Measurements from ENCODE around the gene THRB.
"Not testable (repeated sequence)": the region's sequence is repeated elsewhere in the genome, so short reads cannot be mapped to it uniquely, and the experiment has no call there.

THRB gene

GRCh38 chr3:24096695-24097290 is 397.9 kb downstream of the THRB start:
- no peak for DNase-seq (ENCODE audit: low spot score)

- DNase-seq (ENCODE audit: low spot score): no peak
Observed at GRCh38 chr3:24096271-24096670, 398.4 kb downstream of the THRB start.

DNA sequence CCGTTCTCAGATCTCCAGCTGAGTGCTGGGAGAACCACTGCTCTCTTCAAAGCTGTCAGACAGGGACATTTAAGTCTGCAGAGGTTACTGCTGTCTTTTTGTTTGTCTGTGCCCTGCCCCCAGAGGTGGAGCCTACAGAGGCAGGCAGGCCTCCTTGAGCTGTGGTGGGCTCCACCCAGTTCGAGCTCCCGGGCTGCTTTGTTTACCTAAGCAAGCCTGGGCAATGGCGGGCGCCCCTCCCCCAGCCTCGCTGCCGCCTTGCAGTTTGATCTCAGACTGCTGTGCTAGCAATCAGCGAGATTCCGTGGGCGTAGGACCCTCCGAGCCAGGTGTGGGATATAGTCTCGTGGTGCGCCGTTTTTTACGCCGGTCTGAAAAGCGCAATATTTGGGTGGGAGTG is 399.8 kb downstream of the THRB start:
- DNase-seq (ENCODE audit: low spot score): not testable (repeated sequence)

GRCh38 chr3:24088782-24089181 is 405.9 kb downstream of the THRB start:
- peak; percentile 54 for DNase-seq (ENCODE audit: low spot score)

DNA sequence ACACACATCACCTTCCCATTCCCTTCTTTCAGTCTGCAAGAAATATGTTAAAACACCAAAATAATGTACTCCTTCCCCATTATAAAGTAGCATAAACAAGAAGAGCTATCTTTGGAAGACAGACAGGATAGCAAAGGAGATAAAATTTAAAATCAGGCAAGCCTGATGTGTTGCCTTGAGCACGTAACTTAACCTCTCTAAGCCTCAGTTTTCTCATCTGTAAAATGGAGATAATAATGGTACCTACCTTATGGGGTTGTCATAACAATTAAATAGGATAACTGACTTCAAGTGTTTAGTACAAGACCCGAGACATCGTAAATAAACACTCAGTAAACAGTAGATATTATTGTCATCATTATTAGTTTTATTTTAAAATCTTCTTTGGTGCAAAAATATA is 407.2 kb downstream of the THRB start:
- DNase-seq (ENCODE audit: low spot score): no peak

- DNase-seq (ENCODE audit: low spot score): peak; percentile 40
Observed at GRCh38 chr3:24086617-24087404, 407.8 kb downstream of the THRB start.

GRCh38 chr3:24086206-24086605 is 408.4 kb downstream of the THRB start:
- no peak for DNase-seq (ENCODE audit: low spot score)

DNA sequence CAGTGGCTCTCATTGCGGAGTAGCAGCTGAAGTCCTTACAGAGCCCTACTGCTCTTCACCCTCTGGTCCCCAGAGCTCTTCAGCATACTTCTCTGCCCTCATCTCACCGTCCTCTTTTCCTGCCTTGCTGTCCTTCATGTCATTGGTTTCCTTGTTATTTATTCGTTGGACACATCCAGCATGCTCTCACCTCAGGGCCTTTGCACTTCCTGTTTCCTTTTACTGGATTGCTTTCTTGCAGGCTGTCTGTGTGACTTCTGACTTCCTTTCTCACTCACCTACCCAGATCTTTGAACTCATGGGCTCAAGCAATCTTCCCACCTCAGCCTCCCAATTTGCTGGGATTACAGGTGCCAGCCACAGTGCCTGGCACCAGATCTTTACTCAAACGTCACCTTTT is 422.5 kb downstream of the THRB start:
- DNase-seq (ENCODE audit: low spot score): no peak

- no peak for DNase-seq (ENCODE audit: low spot score)
Observed at GRCh38 chr3:24069045-24069444, 425.6 kb downstream of the THRB start.

DNA sequence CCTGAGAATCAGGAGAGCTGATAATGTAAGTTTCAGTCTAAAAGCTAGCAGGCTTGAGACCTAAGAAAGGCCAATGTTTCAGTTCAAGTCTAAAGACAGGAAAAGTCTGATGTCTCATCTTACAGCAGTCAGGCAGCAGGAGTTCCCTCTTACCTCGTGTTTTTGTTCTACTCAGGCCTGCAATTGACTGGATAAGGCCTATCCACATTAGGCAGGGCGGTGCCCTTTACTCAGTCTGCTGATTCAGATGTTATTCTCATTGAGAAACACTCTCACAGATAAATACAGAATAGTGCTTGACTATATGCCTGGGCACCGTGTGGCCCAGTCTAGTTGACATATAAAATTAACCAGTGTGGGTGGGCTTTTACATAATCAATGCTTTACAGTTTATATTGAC is 427.2 kb downstream of the THRB start:
- peak; percentile 9 for DNase-seq (ENCODE audit: low spot score)

Measured in AG08395 (cell line).